Fibroblast of skin of right quadriceps (primary cell): ENCODE results near the gene LAMA3.
A peak's percentile ranks its signal among the peaks of the same experiment; 100 is the strongest.
"Not testable (repeated sequence)": the region's sequence is repeated elsewhere in the genome, so short reads cannot be mapped to it uniquely, and the experiment has no call there.

Experiments
- DNase-seq: peaks from one replicate; pipeline ENCODE4 v3.0.0-alpha.2; 2013

The LAMA3 gene

DNA sequence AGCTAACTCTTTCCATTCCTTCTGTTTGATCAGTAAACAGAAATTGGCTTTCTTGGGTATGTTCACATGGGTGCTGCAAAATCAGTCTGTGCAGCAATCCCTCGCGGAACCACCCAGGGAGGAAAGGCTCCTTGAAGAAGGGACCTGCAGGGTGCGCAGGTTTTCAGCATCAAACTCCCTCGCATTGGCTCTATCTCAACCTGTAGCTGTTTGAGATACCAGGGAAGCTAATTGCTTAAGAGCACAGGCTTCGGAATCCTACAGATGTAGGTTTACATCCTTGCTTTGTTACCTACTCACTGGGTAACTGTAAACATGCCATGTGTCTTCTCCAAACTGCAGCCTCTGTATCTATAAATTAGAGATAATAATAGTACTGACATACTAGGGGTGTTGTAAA lies 43.2 kb downstream of the LAMA3 start:
- DNase-seq = no peak

DNA sequence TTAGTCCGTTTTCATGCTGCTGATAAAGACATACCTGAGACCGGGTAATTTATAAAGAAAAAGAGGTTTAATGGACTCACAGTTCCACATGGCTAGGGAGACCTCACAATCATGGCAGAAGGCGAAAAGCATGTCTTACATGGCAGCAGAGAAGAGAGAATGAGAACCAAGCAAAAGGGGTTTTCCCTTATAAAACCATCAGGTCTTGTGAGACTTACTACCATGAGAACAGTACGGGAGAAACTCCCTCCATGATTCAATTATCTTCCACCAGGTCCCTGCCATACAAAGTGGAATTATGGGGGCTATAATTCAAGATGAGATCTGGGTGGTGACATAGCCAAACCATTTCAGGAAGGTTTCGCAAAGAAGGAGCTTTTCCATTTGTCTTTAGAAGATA lies 44.0 kb downstream of the LAMA3 start:
- DNase-seq = not testable (repeated sequence)

DNA sequence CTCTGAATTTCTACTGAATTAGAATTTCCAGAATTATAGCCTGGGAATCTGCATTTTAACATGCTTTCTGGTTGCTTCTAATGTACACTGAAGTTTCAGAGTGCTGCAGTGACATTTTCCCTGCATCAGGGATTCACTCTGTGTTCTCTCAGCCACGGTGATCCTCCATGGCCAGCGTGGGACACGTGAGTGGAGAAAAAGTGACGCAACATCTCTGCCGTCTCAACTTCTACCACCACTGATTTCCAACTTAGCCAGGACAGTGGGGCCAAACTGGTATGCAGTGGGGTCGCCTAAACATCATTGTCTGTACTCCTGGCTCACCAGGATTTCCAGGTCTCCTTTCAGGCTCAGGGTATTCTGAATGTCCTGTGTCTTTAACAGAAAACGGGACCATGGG lies 44.6 kb downstream of the LAMA3 start:
- no peak for DNase-seq

DNA sequence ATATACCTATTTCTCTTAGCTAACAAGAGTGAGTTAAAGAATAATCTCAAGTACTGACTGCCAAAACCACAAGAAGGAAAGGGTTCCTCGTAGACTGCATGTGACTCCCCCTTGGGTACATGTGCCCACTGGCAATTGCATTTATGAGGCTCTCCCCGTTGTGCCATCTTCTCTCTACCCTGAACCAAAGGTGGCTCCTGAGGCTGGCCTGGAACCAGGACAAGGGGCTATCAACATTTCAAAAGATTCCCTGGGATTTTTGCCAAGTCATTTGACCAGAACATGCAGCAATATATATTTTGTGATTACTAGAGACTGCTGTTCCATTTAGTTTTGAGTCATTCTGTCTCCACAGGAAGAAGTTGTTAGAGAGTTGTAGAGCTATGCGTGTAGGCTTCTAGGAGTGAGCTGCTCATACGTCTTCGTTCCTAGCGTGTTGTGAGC lies 45.8 kb downstream of the LAMA3 start:
- DNase-seq = peak; percentile 38

DNA sequence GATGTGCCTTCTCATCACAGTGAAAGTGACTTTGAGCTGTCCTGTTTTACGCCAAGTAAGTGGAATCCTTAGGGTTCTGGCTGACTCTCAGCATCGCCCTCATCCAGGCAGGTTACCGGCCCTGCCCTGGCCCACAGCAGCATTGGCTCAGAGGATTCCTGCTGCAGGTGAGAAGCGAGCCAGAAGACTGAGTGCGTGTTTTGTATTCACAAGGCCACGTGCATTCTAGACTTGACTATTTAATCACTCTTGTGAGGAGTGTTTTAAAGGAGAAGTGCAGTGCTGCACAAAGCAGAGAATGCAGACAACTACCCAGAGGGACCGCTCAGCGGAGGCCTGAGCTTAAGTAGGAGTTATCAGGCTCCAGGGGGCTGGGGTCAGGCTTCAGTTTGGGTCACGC lies 48.3 kb downstream of the LAMA3 start:
- DNase-seq = no peak

DNA sequence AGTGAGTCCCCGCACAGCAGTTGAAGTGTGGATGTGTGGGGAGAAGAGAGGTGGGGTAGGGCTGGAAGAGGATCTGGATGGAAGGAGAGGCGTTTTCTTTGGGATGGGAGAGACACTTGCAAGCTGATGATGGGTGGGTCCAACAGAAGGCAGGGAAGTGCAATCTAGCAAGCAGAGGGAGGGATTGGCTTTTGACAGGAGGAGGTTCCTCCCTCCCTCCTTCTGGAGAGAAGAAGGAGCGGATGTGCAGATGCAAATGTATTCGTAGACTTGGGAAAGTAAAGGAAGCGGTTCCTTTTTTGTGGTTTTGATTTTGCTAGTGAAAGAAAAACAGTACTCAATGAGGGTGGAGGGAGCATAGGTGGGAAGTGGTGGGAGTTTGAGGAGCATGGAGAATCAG lies 48.9 kb downstream of the LAMA3 start:
- DNase-seq = no peak

DNA sequence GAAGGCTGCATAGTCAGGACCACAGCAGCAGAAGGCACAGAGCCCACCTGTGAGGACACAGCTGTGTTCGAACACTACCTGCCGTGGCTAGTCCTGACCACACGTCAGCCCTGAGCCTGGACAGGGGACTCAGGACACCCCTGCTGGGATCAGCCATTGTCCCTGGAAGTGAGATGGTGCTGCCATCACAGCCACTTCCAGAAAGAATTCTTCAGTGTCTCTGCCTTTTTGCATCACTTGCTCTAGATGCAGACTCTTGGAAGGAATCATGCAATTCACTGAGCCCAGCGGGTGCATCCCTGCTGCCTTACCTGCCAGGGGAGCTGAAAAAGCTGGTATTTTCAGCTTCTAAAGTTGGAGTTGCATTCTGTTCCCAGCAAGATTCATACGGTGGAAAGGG lies 49.3 kb downstream of the LAMA3 start:
- no peak for DNase-seq

DNA sequence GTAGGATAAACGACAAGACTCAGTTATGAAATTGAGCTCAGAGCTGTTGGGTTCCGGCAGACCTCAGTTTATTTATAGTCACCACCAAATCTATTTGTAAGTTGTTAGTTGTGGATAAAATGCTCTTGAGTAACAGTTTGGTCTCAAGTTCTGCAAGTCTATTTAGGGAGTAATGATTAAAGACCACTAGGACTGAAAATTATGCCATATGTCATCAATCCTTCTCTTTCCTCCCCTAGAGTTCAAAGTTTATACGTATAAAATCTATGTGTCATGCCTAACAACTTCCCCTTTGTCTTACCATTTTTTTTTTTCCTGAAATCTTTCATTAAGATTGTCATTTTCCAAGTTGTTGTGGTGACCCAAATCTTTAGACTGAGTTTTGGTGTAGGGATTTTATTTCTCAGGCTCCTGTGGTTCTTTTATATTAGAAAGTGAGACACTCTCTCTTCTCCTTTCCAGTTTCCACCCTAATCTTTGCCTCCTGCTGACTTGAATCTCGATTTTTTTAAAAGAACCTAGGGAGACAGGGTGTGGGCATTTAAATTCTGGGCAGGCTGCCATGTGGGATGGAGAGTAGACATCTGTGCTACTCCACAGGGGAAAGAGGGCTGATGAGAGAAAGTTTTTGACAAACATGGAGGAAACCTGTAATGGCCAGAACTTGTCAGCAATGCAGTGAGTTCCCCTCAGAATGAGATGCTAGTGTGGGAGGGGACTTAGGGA lies 51.0 kb downstream of the LAMA3 start:
- peak; percentile 39 for DNase-seq

DNA sequence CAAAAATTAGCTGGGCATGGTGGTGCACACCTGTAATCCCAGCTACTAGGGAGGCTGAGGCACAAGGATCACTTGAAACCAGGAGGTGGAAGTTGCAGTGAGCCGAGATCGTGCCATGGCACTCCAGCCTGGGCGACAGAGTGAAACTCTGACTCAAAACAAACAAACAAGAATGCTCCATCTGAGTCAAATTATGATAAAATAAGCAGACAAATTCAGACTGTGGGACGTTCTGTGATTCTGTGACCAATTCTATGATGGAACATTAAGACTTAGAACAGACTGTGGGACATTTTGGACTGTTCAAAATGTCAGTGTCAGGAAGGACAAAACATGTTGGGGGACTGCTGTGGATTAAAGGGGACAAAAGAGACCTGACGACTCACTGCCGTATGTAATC lies 52.7 kb downstream of the LAMA3 start:
- DNase-seq = not testable (repeated sequence)

DNA sequence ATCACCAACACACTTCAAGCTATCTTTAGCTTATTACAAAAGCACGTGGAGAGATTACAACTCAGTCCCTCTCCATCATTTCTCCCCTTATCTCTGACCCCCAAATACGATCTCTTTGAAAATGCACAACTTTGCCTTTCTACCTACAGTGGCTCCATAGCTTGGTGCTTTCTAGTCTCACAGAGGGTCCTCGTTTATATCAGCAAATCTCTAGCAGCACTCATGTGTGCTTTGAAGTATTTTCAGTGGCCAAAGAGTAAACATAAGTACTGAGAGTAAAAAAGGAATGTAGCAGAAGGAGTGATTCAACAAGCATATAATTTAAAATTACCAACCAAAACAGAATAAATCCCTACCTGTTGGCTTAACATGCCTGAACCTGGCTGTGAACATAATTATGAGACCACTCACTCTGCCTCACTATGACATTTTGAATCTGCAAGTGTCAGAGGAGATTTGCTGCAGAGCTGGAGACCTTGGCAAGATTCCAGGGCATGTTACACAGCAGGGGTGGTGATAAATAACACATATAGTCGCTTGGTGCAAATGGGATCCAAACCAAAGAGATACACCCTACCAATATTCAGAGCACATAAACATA lies 54.6 kb downstream of the LAMA3 start:
- DNase-seq = no peak

DNA sequence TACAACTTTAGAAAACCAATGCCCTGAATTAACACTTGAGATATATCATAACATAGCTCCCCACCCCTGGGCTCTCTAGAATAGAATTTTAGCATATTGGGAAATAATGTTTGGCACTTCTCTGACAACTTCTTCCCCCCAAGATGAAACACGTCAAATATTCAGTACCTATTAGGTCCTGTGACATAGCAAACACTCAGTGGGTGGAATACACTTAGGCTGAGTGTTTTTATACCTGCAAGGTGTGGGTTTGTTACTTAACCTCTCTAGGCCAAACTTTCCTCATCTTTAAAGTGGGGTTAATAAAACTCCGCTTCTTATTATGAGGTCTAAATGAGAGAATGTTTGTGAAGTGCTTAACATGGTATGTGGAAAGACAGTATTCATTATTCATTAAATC lies 56.1 kb downstream of the LAMA3 start:
- no peak for DNase-seq

DNA sequence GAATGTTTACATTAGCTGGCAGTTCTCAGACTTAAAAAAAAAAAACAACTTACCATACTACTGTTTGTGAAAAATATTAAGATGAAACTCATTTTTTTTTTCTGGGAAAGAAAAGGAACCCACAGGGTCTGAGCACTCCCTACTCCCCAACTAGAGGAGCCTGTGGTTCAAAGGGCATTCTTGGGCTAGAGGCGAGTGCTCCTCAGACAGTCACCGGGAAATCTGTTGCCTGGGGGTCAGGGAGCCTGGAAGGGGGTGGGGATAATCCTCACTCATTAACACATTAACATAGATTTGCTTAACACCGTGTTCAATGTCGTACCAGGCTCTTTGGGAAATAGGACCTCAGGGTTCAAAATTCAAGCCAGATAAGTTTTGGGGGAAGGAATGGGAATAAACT lies 57.6 kb downstream of the LAMA3 start:
- no peak for DNase-seq

DNA sequence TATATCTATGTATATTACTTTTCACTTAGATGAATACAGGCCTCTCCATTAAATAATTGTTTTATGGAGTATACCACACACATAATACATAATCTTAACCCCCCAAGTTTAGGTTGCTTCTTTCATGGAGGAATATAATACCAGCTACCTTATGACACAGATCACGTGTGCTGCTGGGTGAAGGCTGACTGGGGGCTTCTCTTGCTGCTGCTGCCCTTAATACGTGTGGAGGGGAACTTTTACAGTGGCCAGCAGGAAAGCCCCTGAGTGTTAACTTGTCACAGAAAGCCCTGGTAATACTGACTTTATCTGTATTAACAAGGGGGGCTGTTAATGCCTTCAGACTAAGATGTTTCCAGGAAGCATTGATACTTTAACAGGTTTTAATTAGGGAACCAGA lies 63.1 kb downstream of the LAMA3 start:
- DNase-seq = no peak

DNA sequence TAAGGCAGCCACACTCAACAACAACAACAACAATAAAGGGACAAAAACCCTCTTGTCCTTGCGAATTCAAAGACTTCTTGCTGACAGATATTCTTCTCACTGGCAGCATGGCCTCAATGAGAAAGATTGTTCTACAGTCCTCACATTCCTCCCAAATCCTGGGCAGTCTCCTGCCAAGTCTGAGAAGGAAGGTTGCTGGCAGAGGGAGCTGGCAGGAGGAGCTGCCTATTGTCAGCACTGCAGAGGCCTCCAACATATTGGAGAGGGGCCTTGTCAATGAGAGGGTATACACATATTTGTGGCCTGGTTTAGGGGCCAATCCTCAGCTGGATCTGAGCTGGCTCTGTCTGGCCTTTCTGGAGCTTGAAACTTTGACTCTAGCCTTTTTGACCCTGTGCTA lies 63.5 kb downstream of the LAMA3 start:
- no peak for DNase-seq

DNA sequence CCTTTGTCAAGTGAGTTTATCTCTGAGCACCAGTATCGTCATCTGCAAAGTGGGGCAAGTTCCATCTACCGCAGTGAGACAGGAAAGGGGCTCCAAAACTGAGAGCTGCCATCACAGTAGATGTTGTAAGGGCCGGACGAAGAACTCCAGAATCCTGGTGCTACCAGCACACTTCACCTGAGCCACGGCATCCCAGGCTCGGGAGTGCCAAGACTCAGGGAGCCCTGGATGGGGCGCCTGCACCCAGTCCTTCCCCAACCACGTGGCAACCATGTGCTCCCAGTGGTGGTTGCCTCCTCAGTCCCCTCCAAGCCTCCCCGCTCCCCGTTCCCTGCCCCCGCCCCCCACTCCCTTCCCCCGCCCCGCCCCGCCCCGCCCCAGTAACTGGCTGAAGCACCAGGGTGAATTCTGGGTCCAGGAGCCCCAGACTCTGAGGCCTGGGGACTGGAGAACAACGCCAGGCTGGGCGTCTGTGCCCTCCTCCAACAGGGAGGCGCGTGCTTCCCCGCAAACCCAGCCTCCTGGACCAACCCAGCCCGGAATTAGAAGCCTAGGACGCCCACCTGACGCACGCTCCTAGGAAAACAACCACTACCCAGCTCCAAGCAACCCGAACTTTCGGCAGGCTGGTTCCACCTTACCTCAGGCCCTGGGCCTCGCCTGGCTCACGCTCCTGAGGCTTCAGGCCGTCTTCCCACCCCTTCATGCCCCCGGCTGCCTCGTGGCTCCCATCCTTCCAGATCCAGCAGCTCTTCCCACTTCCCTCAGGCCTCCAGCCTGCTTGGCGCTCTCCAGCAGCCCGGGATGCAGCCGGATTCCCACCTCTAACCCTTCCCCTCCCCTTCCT lies 67.6 kb downstream of the LAMA3 start:
- DNase-seq = no peak

DNA sequence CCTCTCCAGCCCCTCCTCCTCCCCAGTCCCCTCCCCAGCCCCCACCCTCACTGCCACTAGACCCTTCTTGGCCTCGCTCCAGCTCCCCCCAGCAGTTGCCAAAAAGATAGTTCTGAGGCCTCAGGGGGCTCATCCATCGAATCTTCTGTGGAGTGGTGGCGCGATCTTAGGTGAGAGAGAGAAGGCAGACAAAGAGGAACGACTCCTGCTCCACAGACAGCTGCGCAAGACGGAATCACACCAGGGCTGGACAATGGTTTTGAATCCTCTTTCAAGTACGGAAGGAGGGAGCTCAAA lies 68.1 kb downstream of the LAMA3 start:
- no peak for DNase-seq

DNA sequence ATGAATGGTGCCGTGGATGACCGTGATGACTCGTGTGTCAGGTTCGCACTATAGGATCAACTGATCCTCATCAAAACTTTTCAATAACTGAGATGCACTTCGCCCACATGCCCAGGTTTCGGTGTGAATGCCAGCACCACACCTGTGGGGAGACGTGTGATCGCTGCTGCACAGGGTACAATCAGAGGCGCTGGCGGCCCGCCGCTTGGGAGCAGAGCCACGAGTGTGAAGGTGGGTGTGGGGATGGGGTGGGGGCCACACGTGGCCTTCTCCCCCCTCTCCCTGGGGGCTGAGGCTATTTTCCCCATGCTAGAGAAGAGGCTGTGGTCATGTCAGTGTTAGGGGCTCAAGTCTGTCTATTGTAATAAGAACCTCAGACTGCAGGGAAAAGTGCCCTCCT lies 69.0 kb downstream of the LAMA3 start:
- DNase-seq = no peak

DNA sequence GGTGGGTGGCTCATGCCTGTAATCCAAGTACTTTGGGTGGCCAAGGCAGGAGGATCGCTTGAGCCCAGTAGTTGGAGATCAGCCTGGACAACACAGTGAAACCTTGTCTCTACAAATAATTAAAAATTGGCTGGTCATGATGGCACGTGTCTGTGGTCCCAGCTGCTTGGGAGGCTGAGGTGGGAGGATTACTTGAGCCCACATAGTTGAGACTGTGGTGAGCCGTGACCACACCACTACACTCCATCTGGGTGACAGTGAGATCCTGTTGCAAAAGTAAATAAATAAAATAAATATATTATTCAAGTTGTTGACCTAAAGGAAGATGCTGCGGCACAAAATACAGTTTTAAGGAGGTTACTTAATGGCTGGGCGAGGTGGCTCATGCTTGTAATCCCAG lies 72.7 kb downstream of the LAMA3 start:
- no peak for DNase-seq

DNA sequence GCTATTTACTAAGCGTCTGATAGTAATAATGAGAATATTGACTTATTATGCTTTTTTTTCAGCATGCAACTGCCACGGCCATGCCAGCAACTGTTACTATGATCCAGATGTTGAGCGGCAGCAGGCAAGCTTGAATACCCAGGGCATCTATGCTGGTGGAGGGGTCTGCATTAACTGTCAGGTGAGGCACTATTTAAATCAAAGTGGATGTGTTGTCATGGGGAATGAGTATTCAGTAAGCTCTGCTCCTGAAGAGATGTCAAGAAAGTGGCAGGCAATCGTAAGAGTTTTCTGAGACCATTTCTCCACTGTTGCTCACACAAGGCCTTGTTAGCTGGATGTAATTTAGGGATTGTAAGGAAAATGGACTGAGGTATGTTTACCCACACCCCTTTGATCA lies 74.1 kb downstream of the LAMA3 start:
- DNase-seq = no peak

DNA sequence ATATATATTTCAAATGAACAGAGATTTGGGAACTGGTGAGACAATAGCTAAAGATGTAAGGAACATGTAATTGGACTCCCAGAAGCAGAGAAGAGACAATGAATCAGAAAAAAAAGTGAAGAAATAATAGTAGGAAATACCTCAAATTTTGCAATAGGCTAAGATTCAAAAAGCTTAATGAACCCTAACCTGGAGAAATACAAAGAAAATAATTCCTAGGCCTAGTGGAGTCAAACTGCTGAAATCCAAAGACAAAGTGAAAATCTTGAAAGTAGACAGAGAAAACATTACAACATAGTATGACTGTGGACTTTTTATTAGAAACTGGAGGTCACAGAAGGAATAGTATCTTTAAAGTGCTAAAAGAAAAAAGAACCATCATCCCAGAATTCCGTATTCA lies 76.7 kb downstream of the LAMA3 start:
- DNase-seq = no peak

DNA sequence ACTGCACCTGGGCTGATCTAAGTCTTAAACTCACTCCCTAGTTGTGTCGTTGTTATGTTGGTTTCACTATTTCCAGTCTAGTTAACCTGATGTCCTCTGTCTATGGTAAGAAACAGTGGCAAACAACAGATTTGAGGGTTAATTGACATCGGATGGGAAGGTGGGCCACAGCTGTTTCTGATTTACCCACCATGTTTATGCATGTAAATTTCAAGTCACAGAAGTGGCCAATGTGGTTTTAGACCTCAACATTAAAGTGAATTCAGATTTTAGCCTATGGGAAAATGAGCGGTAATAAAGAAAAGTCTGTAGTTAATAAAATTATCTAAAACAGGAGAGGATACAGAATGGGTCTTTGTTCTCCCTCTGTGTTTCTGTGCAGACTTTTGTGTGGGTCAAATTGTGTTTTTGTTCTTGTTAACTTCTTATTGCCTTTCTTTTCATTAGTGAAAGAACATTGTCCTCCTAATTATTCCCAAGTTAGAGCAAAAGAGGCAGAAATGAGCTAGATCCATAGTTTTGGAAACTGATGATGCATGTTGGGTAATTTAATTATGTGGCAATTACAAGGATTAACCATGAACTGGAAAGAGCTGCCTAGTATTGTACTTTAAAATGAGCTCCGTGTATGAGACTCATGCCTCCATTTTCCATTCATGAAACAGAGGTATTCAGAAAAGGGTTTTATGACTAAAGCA lies 83.2 kb downstream of the LAMA3 start:
- no peak for DNase-seq

DNA sequence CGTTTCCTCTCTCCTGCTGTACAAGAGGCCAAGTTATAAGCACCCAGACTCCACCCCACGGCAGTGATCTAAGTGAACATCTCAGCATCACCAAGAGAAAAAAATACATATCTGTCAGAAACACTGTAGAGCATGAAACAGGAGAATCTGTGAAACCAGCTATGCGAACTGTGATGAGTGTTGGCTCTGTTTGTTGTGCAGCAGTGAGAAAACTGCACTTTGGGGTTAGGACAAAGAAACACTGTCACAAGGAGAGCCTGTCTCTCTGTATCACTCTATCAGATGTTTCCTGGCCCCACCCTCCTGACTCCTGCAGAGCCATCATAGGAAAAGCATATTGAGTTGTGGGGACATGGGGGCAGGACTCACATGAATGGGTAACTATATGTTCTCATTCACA lies 87.1 kb downstream of the LAMA3 start:
- DNase-seq = no peak

DNA sequence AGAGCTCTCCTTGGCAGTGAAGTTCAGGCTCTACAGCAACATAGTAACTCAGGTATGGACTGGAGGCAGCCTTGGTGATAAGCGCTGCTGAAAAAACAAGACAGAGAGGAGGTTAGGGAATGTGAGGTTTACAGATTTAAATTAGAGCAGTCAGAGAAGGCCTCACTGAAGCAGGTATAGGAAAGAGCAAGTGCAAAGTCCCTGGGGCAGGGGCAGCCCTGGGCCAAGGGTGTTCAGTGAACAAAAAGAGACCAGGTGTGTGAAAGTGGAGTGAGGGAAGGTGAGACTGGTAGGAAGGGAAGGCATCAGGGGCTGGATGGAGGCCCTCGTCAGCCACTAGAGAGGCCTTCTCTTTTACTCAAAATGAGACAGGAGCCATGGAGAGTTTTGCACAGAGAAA lies 89.6 kb downstream of the LAMA3 start:
- no peak for DNase-seq
